Prostate gland (tissue), 2 donors: Measurements from ENCODE around the gene UTP25.

Experiments
- CTCF ChIP-seq, 4 experiments: fragments of 200-600 bp in 2 of 4; fragments of 450-650 bp in 2 of 4; sonication (generic) in 2 of 4; IDR thresholded peaks; 1 replicate in 3 of 4; 2 replicates in 1 of 4; pipeline ENCODE4 v1.5.1; 2016 to 2019; ENCODE audit warnings: antibody characterized with exemption in 4 of 4, mild to moderate bottlenecking in 2 of 4, moderate library complexity in 2 of 4
- POLR2A ChIP-seq: fragments of 450-650 bp; IDR thresholded peaks from one replicate; pipeline ENCODE4 v1.6.1; 2016; ENCODE audit warnings: antibody characterized with exemption, mild to moderate bottlenecking
- POLR2AphosphoS5 ChIP-seq: sonication (generic); formaldehyde crosslinking; IDR thresholded peaks from one replicate; pipeline ENCODE4 v1.6.1; 2017; ENCODE audit warnings: antibody characterized with exemption

- TF ChIP-seq POLR2A = no peak
- TF ChIP-seq CTCF (IDR thresholded peaks at IDR 0.05) = no peak
- no peak for TF ChIP-seq POLR2AphosphoS5
Measured at GRCh38 chr1:209876078-209876800, 48.5 kb downstream of the UTP25 start.
